HPDE6-E6E7 (cell line): ENCODE measurements around the gene DGKH.
"Not testable (repeated sequence)": the region's sequence is repeated elsewhere in the genome, so short reads cannot be mapped to it uniquely, and the experiment has no call there.

Experiments used
- DNase-seq: peaks from one replicate; pipeline ENCODE4 v3.0.0; 2011; ENCODE audit warnings: missing footprints; ENCODE audit errors: extremely low spot score

Gene DGKH

GRCh38 chr13:42110410-42111155 is 62.1 kb downstream of the DGKH start:
- DNase-seq: no peak

GRCh38 chr13:42112864-42113263 is 64.4 kb downstream of the DGKH start:
- DNase-seq: no peak

GRCh38 chr13:42113478-42113877 is 65.0 kb downstream of the DGKH start:
- DNase-seq: no peak

- no peak for DNase-seq
Measured at GRCh38 chr13:42114278-42114677, 65.8 kb downstream of the DGKH start.

GRCh38 chr13:42114912-42115311 is 66.5 kb downstream of the DGKH start:
- no peak for DNase-seq

GRCh38 chr13:42116225-42116624 is 67.8 kb downstream of the DGKH start:
- no peak for DNase-seq

GRCh38 chr13:42119041-42119440 is 70.6 kb downstream of the DGKH start:
- no peak for DNase-seq

- DNase-seq: no peak
Measured at GRCh38 chr13:42119875-42120274, 71.4 kb downstream of the DGKH start.

GRCh38 chr13:42123600-42123999 is 75.2 kb downstream of the DGKH start:
- DNase-seq: no peak

GRCh38 chr13:42125046-42125445 is 76.6 kb downstream of the DGKH start:
- DNase-seq: no peak

- no peak for DNase-seq
Measured at GRCh38 chr13:42127047-42127446, 78.6 kb downstream of the DGKH start.

- DNase-seq: no peak
Measured at GRCh38 chr13:42129033-42129432, 80.6 kb downstream of the DGKH start.

GRCh38 chr13:42136518-42136917 is 88.1 kb downstream of the DGKH start:
- no peak for DNase-seq

GRCh38 chr13:42137856-42138537 is 89.5 kb downstream of the DGKH start:
- no peak for DNase-seq

- no peak for DNase-seq
Measured at GRCh38 chr13:42140494-42140893, 92.0 kb downstream of the DGKH start.

- not testable (repeated sequence) for DNase-seq
Measured at GRCh38 chr13:42141052-42141451, 92.6 kb downstream of the DGKH start.

- DNase-seq: no peak
Measured at GRCh38 chr13:42146359-42146758, 97.9 kb downstream of the DGKH start.

- no peak for DNase-seq
Measured at GRCh38 chr13:42148538-42148937, 100.1 kb downstream of the DGKH start.

- DNase-seq: no peak
Measured at GRCh38 chr13:42149136-42149535, 100.7 kb downstream of the DGKH start.

GRCh38 chr13:42151781-42152180 is 103.3 kb downstream of the DGKH start:
- DNase-seq: no peak

GRCh38 chr13:42152495-42152894 is 104.0 kb downstream of the DGKH start:
- no peak for DNase-seq

GRCh38 chr13:42153199-42154113 is 105.0 kb downstream of the DGKH start:
- no peak for DNase-seq
